ENCODE data around the gene CYP2A6.
"Not testable (repeated sequence)": the region's sequence is repeated elsewhere in the genome, so short reads cannot be mapped to it uniquely, and the experiment has no call there.

GRCh38 chr19:40818480-40819399, 31.5 kb downstream of the CYP2A6 start:
- not testable (repeated sequence) for TF ChIP-seq EGR1 (IDR thresholded peaks at IDR 0.05; ENCODE audit: low read depth in 2 of 2); CTCF (IDR thresholded peaks at IDR 0.05; ENCODE audit: low read depth, low read length, missing input control); HNF4G (IDR thresholded peaks at IDR 0.05); REST (IDR thresholded peaks at IDR 0.05); YY1 (IDR thresholded peaks at IDR 0.05); ATF3 (IDR thresholded peaks at IDR 0.05); MAX (IDR thresholded peaks at IDR 0.05); JUND (IDR thresholded peaks at IDR 0.05)
- peak; percentile 31 to 63 for TF ChIP-seq RAD21 (IDR thresholded peaks at IDR 0.05)
- TF ChIP-seq NR2F2 (IDR thresholded peaks at IDR 0.05): peak; percentile 56
